Epithelial cell of proximal tubule (primary cell): Measurements from ENCODE around the gene KCNK4. TPM values are rescaled to one million over a fixed set of nuclear protein-coding genes. Genes with fewer than 3 reads are reported as not detected.

ENCODE experiments used
- DNase-seq: peaks from one replicate; pipeline ENCODE4 v3.0.0-alpha.2; 2011; ENCODE audit warnings: low read depth
- H3K4me3 ChIP-seq: 2 replicates; pipeline ENCODE4 v1.5.1; 2011; ENCODE audit warnings: low read depth, mild to moderate bottlenecking, low read length
- CTCF ChIP-seq: conservative IDR thresholded peaks from 2 replicates; pipeline ENCODE4 v1.5.1; 2012; ENCODE audit warnings: low read depth, mild to moderate bottlenecking, low read length
- total RNA-seq: library from RNA; depleted of rRNA; stranded (reverse); fragments of >200 nt; gene quantifications from 2 replicates; pipeline ENCODE4 v1.2.3, GENCODE V29; 2015

The KCNK4 gene
- total RNA-seq, 1 donor from 2014 or later: not detected

- no peak for DNase-seq
- no peak for TF ChIP-seq CTCF
- no peak overlapping the region for H3K4me3 ChIP-seq
These were observed 3.3 kb upstream of the KCNK4 start for GRCh38 chr11:64287676-64288352.

GRCh38 chr11:64288353-64288750, 2.8 kb upstream of the KCNK4 start:
- no peak overlapping the region for H3K4me3 ChIP-seq
- DNase-seq: no peak
- no peak for TF ChIP-seq CTCF

- DNase-seq: no peak
- H3K4me3 ChIP-seq: no peak overlapping the region
- TF ChIP-seq CTCF: no peak
These were observed 2.0 kb upstream of the KCNK4 start for GRCh38 chr11:64289002-64289564.

- TF ChIP-seq CTCF: no peak
- no peak overlapping the region for H3K4me3 ChIP-seq
- no peak for DNase-seq
These were observed 495 bp upstream of the KCNK4 start for GRCh38 chr11:64290352-64291261.

- H3K4me3 ChIP-seq: no peak overlapping the region
- no peak for DNase-seq
- no peak for TF ChIP-seq CTCF
These were observed 804 bp downstream of the KCNK4 start for GRCh38 chr11:64291752-64292459.

- no peak for TF ChIP-seq CTCF
- no peak overlapping the region for H3K4me3 ChIP-seq
- DNase-seq: no peak
These were observed 1.6 kb downstream of the KCNK4 start for GRCh38 chr11:64292460-64293254.
